Measurements from ENCODE around the gene LCE2B.
"Not testable (repeated sequence)": the region's sequence is repeated elsewhere in the genome, so short reads cannot be mapped to it uniquely, and the experiment has no call there.

LCE2B gene

GRCh38 chr1:152685823-152686222, at the start of gene LCE2B:
Gene LCE2B (plus strand): TSS chr1:152686123. CDS start chr1:152686844, 721 bp downstream.
- not testable (repeated sequence) for DNase-seq (ENCODE audit: low read depth in 2 of 2)

GRCh38 chr1:152640351-152640750, 45.6 kb upstream of the LCE2B start:
- DNase-seq (ENCODE audit: low read depth in 2 of 2): no peak

- no peak for DNase-seq (ENCODE audit: low read depth in 2 of 2)
Measured at GRCh38 chr1:152643945-152644344, 42.0 kb upstream of the LCE2B start.

GRCh38 chr1:152645146-152645545, 40.8 kb upstream of the LCE2B start:
- DNase-seq (ENCODE audit: low read depth in 2 of 2): no peak

DNA sequence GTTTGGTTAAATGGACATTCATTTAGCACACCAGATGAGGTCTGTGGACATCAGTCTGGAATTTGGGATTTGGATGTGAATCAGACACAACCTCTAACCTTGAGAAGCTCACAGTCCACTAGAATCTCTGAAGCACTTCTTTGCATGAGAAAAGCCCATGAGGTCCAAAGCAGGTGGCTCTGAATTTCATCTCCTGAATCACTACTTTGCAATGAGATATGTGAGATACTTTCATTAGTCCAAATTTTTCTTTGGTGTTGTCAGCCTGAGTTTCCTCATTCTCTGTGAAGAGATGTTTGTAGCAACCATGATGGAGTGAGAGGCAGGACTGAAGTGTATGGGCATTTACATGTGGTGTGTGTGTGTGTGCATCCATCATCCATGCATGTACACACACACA, 39.3 kb upstream of the LCE2B start:
- no peak for DNase-seq (ENCODE audit: low read depth in 2 of 2)

- DNase-seq (ENCODE audit: low read depth in 2 of 2): no peak
Measured at GRCh38 chr1:152654110-152654509, 31.8 kb upstream of the LCE2B start.

GRCh38 chr1:152656459-152656858, 29.5 kb upstream of the LCE2B start:
- DNase-seq (ENCODE audit: low read depth in 2 of 2): no peak

DNA sequence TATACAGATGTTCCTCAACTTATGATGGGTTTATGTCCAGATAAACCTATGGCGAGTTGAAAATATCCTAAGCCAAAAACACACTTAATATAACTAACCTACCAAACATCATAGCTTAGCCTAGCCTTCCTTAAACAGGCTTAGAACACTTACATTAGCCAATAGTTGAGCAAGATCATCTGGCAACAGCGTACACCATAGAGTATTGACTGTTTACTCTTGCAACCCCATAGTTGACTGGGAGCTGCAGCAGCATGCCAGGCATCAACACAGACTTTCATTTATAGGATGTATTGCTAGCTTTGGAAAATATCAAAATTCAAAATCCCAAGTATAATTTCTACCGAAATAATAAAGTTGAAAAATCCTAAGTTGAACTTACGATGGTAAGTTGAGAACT, 28.2 kb upstream of the LCE2B start:
- DNase-seq (ENCODE audit: low read depth in 2 of 2): no peak

DNA sequence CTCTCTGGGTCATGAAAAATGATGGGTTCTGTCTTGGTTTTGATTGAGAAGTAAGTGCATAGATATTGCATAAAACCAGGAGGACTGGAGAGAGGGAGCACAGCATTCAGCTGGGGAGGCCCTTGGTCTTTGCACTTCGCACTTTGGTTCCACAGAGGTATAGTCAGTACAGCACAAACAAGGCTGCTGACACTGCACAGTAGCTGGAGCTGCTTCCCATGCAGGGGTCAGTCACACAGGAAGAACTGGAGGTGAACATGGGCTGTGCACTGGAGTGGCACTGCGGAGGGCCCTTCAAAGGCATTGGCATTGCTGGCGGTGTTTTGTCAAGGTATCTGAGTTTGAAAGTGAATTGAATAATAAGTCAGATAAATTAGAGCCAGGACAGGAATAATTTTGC, 27.3 kb upstream of the LCE2B start:
- no peak for DNase-seq (ENCODE audit: low read depth in 2 of 2)

- no peak for DNase-seq (ENCODE audit: low read depth in 2 of 2)
Measured at GRCh38 chr1:152663098-152663497, 22.8 kb upstream of the LCE2B start, which contains the start of gene LCE2D. Gene LCE2D (plus strand): TSS chr1:152663380. CDS start chr1:152664106, 726 bp downstream.

GRCh38 chr1:152666171-152666570, 19.8 kb upstream of the LCE2B start:
- not testable (repeated sequence) for DNase-seq (ENCODE audit: low read depth in 2 of 2)

DNA sequence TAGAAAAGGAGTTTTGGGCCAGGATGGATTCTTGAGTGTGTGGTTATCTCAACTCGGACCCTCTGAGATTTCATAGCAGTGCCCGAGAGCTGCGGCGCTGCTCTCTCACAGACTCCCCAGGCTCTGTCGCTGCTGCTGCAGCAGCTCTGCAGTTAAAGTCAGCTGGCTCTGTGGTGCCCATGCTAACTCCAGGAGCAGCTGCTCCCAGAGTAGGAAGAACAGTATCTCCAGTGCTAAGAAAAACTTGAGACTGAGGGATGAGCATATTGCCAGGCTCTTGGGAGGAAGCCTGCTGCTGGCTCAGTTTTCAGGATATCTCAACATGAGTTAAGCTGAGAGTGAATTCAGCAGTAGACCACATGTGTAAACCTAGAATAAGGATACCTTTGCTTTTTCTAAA, 18.3 kb upstream of the LCE2B start:
- DNase-seq (ENCODE audit: low read depth in 2 of 2): no peak

- DNase-seq (ENCODE audit: low read depth in 2 of 2): no peak
Measured at GRCh38 chr1:152673016-152673415, 12.9 kb upstream of the LCE2B start.

GRCh38 chr1:152674983-152675382, 10.9 kb upstream of the LCE2B start, which contains the start of gene LCE2C:
Gene LCE2C (plus strand): TSS chr1:152675279. CDS start chr1:152676016, 737 bp downstream.
- not testable (repeated sequence) for DNase-seq (ENCODE audit: low read depth in 2 of 2)

DNA sequence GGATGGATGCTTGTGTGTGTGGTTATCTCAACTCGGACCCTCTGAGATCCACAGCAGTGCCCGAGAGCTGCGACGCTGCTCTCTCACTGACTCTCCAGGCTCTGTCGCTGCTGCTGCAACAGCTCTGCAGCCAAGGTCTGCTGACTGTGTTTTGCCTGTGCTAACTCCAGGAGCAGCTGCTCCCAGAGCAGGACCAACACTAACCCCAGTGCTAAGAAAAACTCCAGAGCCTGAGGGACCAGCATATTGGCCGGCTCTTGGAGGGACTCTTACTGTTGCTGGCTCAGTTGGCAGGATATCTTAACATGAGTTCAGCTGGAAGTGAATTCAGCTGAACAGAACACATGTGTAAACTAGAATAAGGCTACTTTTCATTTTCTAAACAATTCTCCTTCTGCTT, 6.5 kb upstream of the LCE2B start:
- DNase-seq (ENCODE audit: low read depth in 2 of 2): no peak

DNA sequence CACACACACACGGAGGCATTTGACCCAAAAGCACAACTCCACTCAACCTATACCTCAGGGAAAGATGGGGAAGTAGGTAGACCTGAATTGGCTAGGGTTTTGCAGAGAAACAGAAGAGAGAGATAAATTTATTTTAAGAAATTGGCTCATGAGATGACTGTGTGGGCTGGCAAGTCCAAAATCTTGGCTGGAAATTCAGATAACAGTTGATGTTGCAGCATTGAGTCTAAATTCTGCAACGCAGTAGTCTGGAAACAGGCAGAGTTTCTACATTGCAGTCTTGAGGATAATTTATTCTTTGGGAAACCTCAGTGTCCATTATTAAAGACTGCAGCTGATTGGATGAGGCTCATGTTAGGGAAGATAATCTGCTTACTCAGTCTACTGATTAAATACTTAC, 4.3 kb upstream of the LCE2B start:
- DNase-seq (ENCODE audit: low read depth in 2 of 2): no peak

DNA sequence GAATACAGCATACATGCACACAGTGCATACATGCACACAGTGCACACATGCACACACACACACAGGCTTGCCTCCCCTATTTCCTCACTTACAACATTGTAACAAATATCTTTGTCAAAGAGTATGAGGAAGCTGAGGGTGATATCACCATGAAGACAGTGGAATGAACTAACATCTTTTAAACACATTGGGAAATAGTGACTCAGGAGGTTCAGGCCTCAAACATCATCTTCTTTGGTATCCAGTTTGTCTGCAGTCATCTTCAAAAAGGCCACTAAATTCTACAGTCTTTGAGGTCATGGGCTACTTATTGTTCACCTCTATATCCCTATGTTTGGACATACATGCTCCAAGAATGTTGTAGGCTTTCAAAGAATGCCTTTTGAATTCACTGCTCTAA, 2.1 kb upstream of the LCE2B start:
- DNase-seq (ENCODE audit: low read depth in 2 of 2): no peak

DNA sequence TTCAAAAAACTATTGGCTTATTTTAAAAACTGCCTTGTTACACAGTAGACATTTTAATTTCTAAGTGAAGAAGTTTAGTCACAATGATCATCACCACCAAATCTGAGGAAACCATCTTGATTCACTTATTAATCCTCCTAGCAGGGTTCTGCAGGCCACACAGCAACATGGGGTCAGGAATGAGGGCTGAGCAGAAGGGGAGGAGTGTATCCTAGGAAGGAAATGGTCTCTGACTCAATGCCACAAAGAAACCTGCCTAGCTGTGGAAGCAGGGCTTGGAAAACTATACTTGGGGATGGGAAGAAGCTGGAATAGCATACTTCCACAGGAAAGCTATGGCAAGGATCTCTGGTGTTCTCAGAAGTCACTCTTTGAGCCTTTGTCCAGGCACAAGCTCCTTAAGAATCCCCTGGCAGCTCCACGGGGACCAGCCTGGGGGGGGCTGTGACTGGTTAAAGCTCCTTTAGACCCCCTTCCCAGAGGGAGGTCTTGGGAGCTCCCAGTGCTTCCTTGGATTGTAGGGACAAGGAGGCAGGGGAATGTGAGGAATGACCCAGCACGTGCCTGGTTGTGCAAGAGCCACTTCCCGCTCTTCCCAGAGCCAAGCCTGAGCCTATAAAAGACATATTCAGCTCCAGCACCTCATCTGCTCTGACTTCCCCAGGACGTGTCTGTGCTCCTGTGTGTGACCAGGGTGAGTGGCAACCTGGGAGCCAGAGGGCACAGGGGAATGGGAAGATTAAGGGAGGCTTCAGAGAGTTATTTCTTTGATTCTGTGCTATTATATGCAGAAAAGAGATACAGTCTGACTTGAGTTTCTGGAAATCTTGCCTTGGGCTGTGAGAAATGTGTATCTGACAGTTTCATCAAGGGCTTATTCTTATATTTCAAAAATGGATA, 12.0 kb downstream of the LCE2B start, which contains the start of gene LCE2A:
Gene LCE2A, plus strand, starts transcription at position 645 of the 900 bp plus-strand sequence. CDS start 557 bp downstream, outside the sequence.
- DNase-seq (ENCODE audit: low read depth in 2 of 2): no peak

GRCh38 chr1:152699746-152700145, 13.8 kb downstream of the LCE2B start:
- no peak for DNase-seq (ENCODE audit: low read depth in 2 of 2)

DNA sequence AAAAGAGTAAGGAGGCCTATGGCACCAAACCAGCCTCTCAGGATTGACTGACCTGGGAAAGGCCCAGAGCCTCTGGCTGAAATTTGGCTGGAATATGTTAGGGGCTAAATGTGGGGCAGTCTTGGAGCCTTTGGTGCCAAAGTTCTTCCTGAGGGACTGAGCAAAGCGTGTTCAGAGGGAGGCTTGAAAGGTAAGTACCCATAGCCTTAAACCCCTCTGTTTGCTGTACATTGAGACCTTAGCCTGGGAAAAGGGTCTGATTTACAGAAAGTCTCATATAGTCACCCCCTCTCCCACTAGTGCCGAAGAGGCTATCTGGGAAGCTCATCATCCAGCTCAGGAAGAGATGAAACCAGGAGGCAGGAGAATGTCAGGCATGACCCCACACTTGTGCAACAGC, 21.9 kb downstream of the LCE2B start, which contains the start of gene LCE4A:
Gene LCE4A, plus strand, starts transcription at position 301 of the 400 bp plus-strand sequence. CDS start 916 bp downstream, outside the sequence.
- no peak for DNase-seq (ENCODE audit: low read depth in 2 of 2)

- no peak for DNase-seq (ENCODE audit: low read depth in 2 of 2)
Measured at GRCh38 chr1:152718238-152718637, 32.3 kb downstream of the LCE2B start.

DNA sequence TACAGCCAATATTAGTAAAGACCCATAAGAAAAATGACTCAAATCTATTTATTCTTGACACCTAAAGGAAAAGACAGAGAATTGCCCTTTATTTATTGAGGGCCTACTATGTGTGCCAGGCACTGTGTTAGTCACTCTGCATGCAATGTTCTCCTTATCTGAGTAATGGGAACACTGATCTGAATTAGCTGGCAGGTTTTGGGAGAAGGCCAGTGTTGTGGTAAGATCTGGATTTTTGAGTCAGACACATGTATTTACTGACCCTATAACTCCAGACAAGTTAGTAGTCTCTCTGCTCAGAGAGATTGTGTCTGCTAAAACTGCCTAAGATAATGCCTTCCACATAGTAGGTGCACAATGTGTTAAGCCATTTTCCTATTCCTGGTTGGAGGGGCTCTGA, 39.3 kb downstream of the LCE2B start:
- no peak for DNase-seq (ENCODE audit: low read depth in 2 of 2)

DNA sequence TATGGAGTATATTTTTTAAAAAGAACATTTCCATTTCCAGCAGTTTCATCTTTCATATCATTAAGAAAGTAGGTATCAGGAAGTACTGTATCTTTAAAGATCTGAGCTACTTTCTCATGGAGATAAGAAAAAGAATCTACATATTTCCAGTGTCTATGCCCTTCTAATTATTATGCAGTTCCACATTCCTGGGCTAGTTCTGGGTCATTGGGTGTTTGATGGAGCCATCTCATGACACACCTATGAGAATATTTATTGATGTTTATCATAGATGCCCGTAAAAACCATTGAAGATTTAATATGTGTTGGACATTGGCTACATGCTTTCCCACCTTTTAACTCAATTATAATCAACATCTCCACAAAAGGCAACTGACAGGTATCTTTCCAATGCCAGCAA, 43.1 kb downstream of the LCE2B start:
- no peak for DNase-seq (ENCODE audit: low read depth in 2 of 2)
